CD4-positive, alpha-beta T cell treated with Interleukin-10 for 1 hour (primary cell): ENCODE data around the gene SERPIND1.

Experiments used
- DNase-seq: peaks from one replicate; pipeline ENCODE4 v3.0.0-alpha.2; 2020

The SERPIND1 gene

GRCh38 chr22:20793748-20794649 is 20.1 kb downstream of the SERPIND1 start:
- no peak for DNase-seq

- DNase-seq, result no peak
Observed at GRCh38 chr22:20794650-20795413, 20.9 kb downstream of the SERPIND1 start.

- DNase-seq, result no peak
Observed at GRCh38 chr22:20796731-20797130, 22.8 kb downstream of the SERPIND1 start.

GRCh38 chr22:20798218-20798617 is 24.3 kb downstream of the SERPIND1 start:
- DNase-seq, result no peak

GRCh38 chr22:20798974-20799373 is 25.1 kb downstream of the SERPIND1 start:
- DNase-seq, result no peak

GRCh38 chr22:20799449-20799848 is 25.5 kb downstream of the SERPIND1 start:
- no peak for DNase-seq

- DNase-seq, result no peak
Observed at GRCh38 chr22:20802452-20802851, 28.5 kb downstream of the SERPIND1 start.

- DNase-seq, result no peak
Observed at GRCh38 chr22:20802922-20803553, 29.1 kb downstream of the SERPIND1 start.

- peak; percentile 24 for DNase-seq
Observed at GRCh38 chr22:20803696-20804324, 29.9 kb downstream of the SERPIND1 start.

GRCh38 chr22:20804650-20805049 is 30.7 kb downstream of the SERPIND1 start:
- DNase-seq, result no peak

GRCh38 chr22:20805972-20806471 is 32.1 kb downstream of the SERPIND1 start:
- no peak for DNase-seq

GRCh38 chr22:20807315-20807752 is 33.4 kb downstream of the SERPIND1 start:
- DNase-seq, result no peak

- no peak for DNase-seq
Observed at GRCh38 chr22:20808844-20809243, 34.9 kb downstream of the SERPIND1 start.

- no peak for DNase-seq
Observed at GRCh38 chr22:20809538-20810185, 35.7 kb downstream of the SERPIND1 start.

- peak; percentile 9 for DNase-seq
Observed at GRCh38 chr22:20810645-20811044, 36.7 kb downstream of the SERPIND1 start.

GRCh38 chr22:20811171-20811570 is 37.3 kb downstream of the SERPIND1 start:
- no peak for DNase-seq

- no peak for DNase-seq
Observed at GRCh38 chr22:20811971-20812660, 38.2 kb downstream of the SERPIND1 start.

- DNase-seq, result no peak
Observed at GRCh38 chr22:20813056-20813455, 39.1 kb downstream of the SERPIND1 start.

- DNase-seq, result no peak
Observed at GRCh38 chr22:20814221-20814808, 40.4 kb downstream of the SERPIND1 start.

GRCh38 chr22:20815477-20816050 is 41.7 kb downstream of the SERPIND1 start:
- DNase-seq, result no peak

GRCh38 chr22:20816559-20816958 is 42.6 kb downstream of the SERPIND1 start:
- DNase-seq, result no peak
